Measurements from ENCODE around the gene SH3PXD2A. TPM values are rescaled to one million over a fixed set of nuclear protein-coding genes. Genes with fewer than 3 reads are reported as not detected.
"Not testable (repeated sequence)": the region's sequence is repeated elsewhere in the genome, so short reads cannot be mapped to it uniquely, and the experiment has no call there.

SH3PXD2A gene
- total RNA-seq, 4 donors from 2014 or later, result 26.5 to 56.9 (median 33.3) TPM

- Histone ChIP-seq H3K27me3 (no peaks in the 10 kb centered on the region), H3K36me3 (no peaks in the 10 kb centered on the region), H3K9me3 (no peaks in the 10 kb centered on the region), H3K27ac (peak overlapping the region in 1 of 4 donors; percentile 81), H3K4me3 (no peak overlapping the region), H3K4me1 (peaks cover 12 to 43% (median 39%) of the 10 kb centered on the region in 4 donors)
- intact Hi-C loops (cut with DNase I; ENCODE audit: low total_unique reads), result no loop called here
- no peak for TF ChIP-seq POLR2AphosphoS5 (IDR thresholded peaks at IDR 0.05)
- no peak for TF ChIP-seq POLR2A (IDR thresholded peaks at IDR 0.05)
- no peak for TF ChIP-seq CTCF (IDR thresholded peaks at IDR 0.05)
- TF ChIP-seq EP300 (IDR thresholded peaks at IDR 0.05; ENCODE audit: low read depth), result no peak
- 91 to 100% methylated on average over 1 to 10 of the region's 10 CpGs for WGBS, 2 donors (ENCODE audit: low coverage in 1 of 2)
- in situ Hi-C loops (cut with MboI; ENCODE audit: low pct_ligation_motif_present in 1 of 4, low pct_unique_long_range_greater_than_20kb in 1 of 4, low sequenced_read_pairs in 3 of 4), result no loop called here
- DNase-seq, result no peak
Measured at GRCh38 chr10:103778358-103779139, 76.8 kb downstream of the SH3PXD2A start.

- in situ Hi-C loops (cut with MboI; ENCODE audit: low pct_ligation_motif_present in 1 of 4, low pct_unique_long_range_greater_than_20kb in 1 of 4, low sequenced_read_pairs in 3 of 4), result no loop called here
- Histone ChIP-seq H3K27ac (no peak overlapping the region), H3K9me3 (no peaks in the 10 kb centered on the region), H3K4me1 (peaks cover 15 to 44% (median 41%) of the 10 kb centered on the region in 4 donors), H3K36me3 (no peaks in the 10 kb centered on the region), H3K27me3 (no peaks in the 10 kb centered on the region), H3K4me3 (no peak overlapping the region)
- DNase-seq, result no peak
- no peak for TF ChIP-seq EP300 (IDR thresholded peaks at IDR 0.05; ENCODE audit: low read depth)
- no peak for TF ChIP-seq POLR2A (IDR thresholded peaks at IDR 0.05)
- no peak for TF ChIP-seq POLR2AphosphoS5 (IDR thresholded peaks at IDR 0.05)
- TF ChIP-seq CTCF (IDR thresholded peaks at IDR 0.05), result no peak
- 57 to 69% methylated on average over 3 to 12 of the region's 12 CpGs for WGBS, 2 donors (ENCODE audit: low coverage in 1 of 2)
- intact Hi-C loops (cut with DNase I; ENCODE audit: low total_unique reads), result no loop called here
Measured at GRCh38 chr10:103776878-103777591, 78.3 kb downstream of the SH3PXD2A start.

GRCh38 chr10:103775776-103776175 lies 79.6 kb downstream of the SH3PXD2A start:
- no peak overlapping the region for H3K27ac ChIP-seq
- intact Hi-C loops (cut with DNase I; ENCODE audit: low total_unique reads), result no loop called here
- no peaks in the 10 kb centered on the region for H3K36me3 ChIP-seq
- H3K9me3 ChIP-seq, result no peaks in the 10 kb centered on the region
- no peak overlapping the region for H3K4me3 ChIP-seq
- in situ Hi-C loops (cut with MboI; ENCODE audit: low pct_ligation_motif_present in 1 of 4, low pct_unique_long_range_greater_than_20kb in 1 of 4, low sequenced_read_pairs in 3 of 4), result no loop called here
- peaks cover 12 to 37% (median 35%) of the 10 kb centered on the region in 4 donors for H3K4me1 ChIP-seq
- TF ChIP-seq POLR2AphosphoS5 (IDR thresholded peaks at IDR 0.05) (no peak), CTCF (IDR thresholded peaks at IDR 0.05) (no peak), EP300 (IDR thresholded peaks at IDR 0.05; ENCODE audit: low read depth) (no peak), POLR2A (IDR thresholded peaks at IDR 0.05) (no peak)
- H3K27me3 ChIP-seq, result no peaks in the 10 kb centered on the region
- 86% methylated on average over 5 of the region's 5 CpGs; no CpG with 5 or more reads in 1 of the 2 donors for WGBS, 2 donors (ENCODE audit: low coverage in 1 of 2)
- no peak for DNase-seq

GRCh38 chr10:103772846-103773245 lies 82.5 kb downstream of the SH3PXD2A start:
- peak overlapping the region; percentile 68 to 83 (median 80) for H3K27ac ChIP-seq
- H3K36me3 ChIP-seq; H3K27me3 ChIP-seq; in situ Hi-C loops (cut with MboI; ENCODE audit: low pct_ligation_motif_present in 1 of 4, low pct_unique_long_range_greater_than_20kb in 1 of 4, low sequenced_read_pairs in 3 of 4); intact Hi-C loops (cut with DNase I; ENCODE audit: low total_unique reads); H3K9me3 ChIP-seq; DNase-seq: not testable (repeated sequence)
- H3K4me3 ChIP-seq, result peak overlapping the region in 3 of 4 donors; percentile 25 to 38 (median 31)
- peaks cover 6 to 18% (median 17%) of the 10 kb centered on the region in 4 donors for H3K4me1 ChIP-seq
- WGBS, 2 donors (ENCODE audit: low coverage in 1 of 2), result 51 to 60% methylated on average over 1 to 13 of the region's 13 CpGs
